ENCODE data around the gene MRPL40.

MRPL40 gene

DNA sequence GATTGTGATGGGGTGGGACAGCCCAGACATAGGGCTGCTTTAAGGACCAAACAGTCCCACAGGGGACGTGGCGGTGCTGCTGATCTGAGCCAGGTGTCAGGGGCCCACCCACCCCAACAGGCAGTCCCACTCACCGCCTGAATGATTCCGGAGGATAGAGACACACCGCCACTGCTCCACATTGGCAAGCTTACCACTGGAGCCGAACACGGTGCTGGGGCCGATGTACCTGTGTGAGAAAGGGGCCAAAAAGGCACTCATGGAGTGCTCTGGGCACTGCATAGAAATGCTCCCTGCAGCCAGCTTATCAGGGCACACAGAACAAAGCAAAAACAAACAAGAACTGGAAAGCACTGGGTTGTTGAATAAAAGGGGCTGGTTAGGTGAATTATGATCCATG lies 26.7 kb upstream of the MRPL40 start:
- H3K4me3 ChIP-seq (ENCODE audit: low read length) = no peak overlapping the region
- DNase-seq (ENCODE audit: low read depth, low spot score) = no peak

DNA sequence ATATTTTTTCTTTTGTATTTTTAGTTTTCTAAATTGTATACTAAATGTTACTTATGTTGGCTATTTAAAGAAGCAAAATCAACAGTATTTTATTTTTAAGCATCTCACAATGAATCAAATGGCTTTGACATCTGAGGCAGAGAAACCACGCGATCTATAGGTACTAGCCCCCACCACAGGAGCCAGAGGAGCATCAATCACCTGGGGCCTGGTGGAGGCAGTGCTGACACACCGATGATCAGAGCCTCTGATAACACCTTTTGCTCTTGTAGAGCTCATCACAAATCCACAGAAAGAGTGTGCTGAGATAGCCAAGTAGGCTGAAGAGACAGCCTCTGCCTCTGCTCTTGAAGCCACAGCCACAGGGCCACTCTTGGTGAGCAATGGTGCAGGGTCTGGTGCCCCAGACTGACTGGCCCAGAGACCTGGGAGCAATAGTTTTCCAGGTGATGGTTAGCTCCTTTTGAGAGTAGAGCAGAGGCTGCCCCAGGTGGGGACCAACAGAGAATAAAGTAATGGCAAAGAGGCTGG lies 26.0 kb upstream of the MRPL40 start:
- no peak for DNase-seq (ENCODE audit: low read depth, low spot score)
- no peak overlapping the region for H3K4me3 ChIP-seq (ENCODE audit: low read length)

DNA sequence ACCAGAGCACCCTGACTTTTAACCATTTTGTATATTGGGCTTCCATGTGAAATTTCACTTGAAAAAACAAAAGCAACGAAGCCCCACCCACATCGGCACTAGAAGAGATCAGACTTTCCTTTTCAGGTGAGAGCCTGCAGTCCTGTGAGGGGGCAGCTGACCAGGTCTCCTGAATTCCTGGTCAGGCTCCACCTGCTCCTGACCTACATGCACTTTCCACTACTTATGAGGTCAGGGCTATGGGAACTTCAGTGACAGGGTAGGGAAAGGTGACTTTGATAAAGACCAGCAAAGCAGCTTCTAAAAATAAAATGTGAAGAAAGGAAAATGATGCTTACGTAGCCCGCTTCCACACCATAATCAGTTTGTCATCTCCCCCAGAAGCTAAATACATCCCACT lies 25.5 kb upstream of the MRPL40 start:
- no peak for DNase-seq (ENCODE audit: low read depth, low spot score)
- H3K4me3 ChIP-seq (ENCODE audit: low read length) = no peak overlapping the region

DNA sequence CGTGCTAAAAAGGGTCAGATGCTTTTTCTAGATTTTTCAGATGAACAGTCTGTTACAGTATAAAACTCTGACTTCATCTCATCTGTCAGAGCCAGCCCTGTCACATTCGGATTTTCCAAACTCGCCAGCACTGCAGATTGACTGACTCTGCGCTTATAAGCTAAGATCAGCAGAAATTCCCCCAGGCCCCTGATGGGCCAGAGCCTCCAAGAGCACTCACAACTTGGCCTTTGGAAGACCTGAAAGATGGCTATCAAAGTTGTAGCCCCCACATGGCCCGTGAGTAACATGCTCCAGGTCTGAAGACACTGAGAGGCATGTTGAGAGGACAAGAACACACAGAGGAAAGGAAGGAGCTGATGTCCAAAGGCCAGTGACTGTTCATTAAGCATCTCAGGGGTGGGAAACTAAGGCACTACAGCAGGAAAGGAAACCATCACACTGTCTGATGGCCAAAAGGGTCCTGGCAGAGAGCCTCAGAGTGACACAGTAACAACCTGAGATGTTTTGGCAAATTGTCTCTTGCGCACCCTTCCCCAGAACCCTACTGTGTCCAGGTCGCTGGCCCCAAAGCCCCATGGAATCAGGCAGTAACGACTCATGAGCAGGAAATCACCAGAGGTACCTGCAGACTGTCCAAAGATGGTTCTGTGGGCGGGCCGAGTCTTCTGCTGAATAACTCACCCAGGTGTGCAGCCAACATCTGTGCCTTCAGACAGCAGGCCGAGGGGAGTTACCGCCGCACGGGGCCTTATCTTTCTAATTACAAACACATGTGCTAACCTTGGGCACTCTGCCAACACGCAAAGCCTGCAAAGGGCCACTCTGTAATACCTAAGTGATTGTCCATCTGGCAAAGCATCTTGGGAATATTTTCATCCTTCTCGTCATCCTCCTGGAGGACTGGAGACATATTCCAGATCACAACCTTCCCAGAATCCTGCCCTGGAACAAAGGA lies 24.4 kb upstream of the MRPL40 start:
- H3K4me3 ChIP-seq (ENCODE audit: low read length) = no peak overlapping the region
- no peak for DNase-seq (ENCODE audit: low read depth, low spot score)

DNA sequence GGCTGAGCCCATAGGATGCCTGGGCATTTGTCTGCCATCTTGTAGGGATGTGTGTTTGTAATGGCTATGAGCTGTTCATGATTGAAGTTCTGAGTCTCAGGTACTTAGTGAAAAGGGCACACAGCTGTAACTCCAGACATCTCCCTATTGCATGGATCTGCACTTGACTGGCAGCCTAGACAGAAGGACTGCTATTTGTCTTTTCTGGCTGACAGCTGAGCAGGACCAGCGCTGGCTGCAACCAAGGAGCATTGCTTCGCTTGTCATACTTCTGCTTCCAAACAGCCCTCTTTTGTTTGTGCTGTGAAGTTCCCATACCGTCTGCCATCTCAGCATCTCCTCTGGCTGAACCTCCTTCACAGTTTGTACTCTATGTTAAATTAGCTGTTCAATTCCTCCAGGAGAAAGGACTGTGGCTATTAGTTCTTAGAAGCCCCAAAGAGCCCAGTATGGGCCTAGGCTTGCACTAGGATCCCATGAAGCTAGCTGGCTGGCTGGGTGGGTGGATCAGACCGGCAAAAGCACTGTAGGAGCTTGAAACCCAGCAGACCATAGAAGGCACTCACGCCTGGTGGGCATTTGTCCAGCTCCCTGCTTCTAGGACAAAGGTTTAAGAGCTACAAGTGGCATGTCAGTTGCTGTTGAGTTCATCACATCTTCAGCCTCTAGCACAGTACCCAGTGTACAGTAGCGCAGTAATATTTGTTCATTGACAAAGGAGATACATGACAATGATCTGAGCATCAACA lies 21.2 kb upstream of the MRPL40 start:
- DNase-seq (ENCODE audit: low read depth, low spot score) = no peak
- H3K4me3 ChIP-seq (ENCODE audit: low read length) = no peak overlapping the region

DNA sequence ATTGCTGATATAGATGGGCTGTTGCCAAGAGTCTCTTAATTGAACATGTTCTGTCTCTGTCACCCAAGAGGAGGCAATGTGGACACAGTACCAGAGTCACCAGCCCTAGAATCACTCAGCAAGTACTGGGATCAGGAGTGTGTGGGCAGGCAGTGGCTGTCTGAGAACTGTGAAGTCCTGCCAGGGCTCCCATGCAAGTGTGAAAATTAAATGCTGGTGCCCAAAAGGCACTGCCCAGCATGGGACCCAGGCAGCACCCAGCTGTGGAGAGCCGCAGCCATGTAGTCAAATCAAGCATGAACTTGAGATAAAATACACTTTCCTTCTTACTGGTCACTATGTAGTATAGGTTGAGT lies 20.7 kb upstream of the MRPL40 start:
- DNase-seq (ENCODE audit: low read depth, low spot score) = no peak
- H3K4me3 ChIP-seq (ENCODE audit: low read length) = no peak overlapping the region

DNA sequence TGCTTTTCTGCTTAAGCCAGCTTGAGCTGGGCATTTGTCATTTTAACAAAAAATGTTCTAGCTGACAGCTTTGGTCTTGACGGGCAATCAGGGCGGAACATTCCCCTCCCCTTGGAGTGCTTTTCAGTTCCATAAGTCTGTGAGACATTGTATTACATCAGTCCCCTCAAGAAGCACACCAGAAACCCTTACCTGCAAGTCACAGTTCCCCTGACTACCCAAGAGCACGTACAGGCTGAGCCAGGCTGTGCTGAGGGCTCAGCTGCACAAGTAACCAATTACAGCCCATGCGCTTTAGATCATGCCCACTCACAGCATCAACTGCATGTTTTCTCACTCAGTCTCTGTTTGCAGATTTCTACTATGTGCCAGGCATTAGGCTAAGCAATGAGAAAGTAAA lies 19.9 kb upstream of the MRPL40 start:
- no peak overlapping the region for H3K4me3 ChIP-seq (ENCODE audit: low read length)
- DNase-seq (ENCODE audit: low read depth, low spot score) = no peak

DNA sequence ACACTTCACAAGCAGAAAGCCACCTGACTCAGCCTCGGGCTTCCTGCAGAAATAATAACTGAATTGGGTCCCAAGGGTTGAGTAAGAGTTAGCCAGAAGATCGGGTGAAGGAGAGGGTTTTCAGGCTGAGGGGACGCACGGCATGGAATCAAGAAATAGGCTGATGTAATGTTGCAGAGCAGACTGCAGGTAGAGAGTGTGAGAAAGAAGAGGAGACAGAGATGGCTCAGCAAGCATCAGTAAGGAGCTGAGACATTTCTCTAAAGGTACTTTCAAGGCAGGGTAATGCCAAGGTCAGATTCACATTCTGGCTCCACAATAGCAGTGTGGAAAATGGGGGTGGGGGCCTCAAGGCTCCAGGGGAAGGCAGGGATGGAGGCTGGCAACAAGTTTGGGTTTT lies 19.4 kb upstream of the MRPL40 start:
- DNase-seq (ENCODE audit: low read depth, low spot score) = no peak
- no peak overlapping the region for H3K4me3 ChIP-seq (ENCODE audit: low read length)

DNA sequence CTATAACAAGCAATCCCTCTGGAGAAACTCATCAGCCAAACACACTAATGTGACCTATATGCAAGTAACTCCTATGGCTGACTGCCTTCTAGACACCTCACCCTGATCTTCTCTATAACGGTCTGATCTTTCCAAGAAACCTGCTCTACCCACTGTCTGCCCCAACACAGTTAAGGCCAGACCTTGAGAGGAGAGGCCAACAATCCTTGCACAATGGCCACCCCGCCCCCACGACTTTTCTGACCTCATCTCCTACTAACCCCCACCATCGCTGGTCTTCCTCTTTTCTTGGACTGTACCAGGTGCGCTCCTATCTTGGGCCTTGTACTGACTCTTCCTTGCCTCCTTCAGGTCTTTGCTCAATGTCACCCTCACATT lies 13.3 kb upstream of the MRPL40 start:
- H3K4me3 ChIP-seq (ENCODE audit: low read length) = peak overlapping the region; percentile 27
- no peak for DNase-seq (ENCODE audit: low read depth, low spot score)

DNA sequence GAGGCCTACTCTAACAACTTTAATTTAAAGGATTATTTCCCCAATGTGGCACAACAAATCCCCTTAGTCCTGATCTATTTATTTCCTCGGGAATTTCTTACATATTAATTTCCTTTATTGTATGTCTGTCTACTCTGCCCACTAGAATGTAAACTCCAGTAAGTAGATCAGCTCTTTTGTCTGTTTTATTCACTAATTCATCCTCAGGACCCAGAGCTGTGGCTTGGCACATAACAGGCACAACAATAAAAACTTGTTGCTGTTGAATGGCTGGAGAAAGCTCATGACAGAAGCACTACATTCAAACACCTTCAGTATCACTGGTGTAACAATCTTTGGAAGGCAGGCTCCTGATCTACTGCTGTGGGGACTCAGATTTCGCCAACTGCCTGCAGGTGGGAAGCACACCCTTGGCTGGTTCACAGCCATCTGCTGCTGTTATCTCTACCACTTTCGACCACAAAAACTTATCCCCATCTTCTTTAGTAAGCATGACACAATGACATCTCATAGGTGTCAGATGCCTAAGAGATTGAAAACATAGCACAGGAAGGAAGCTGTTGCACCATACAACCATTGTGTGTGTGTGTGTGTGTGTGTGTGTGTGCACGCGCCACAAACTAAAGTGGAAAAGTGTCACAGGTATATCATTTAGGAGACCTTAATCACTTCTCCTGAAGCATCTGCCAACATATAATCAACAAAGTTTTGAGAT lies 12.7 kb upstream of the MRPL40 start:
- peak overlapping the region; percentile 27 for H3K4me3 ChIP-seq (ENCODE audit: low read length)
- DNase-seq (ENCODE audit: low read depth, low spot score) = peak; percentile 99

DNA sequence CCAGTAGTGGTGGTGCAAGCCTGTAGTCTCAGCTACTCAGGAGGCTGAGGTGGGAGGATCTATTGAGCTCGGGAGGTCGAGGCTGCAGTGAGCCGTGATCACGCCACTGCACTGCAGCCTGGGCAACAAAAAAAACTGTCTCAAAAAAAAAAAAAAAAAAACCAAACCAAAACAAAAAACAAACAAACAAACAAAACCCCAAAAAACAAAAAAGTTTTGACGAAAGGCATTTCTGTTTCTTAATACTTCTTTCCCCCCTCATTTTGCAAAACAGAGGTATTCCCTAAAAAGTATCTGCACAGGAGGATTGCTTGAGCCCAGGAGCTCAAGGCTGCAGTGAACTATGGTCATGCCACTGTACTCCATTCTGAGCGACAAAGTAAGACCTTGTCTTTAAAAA lies 12.0 kb upstream of the MRPL40 start:
- DNase-seq (ENCODE audit: low read depth, low spot score) = no peak
- peak overlapping the region; percentile 13 for H3K4me3 ChIP-seq (ENCODE audit: low read length)

DNA sequence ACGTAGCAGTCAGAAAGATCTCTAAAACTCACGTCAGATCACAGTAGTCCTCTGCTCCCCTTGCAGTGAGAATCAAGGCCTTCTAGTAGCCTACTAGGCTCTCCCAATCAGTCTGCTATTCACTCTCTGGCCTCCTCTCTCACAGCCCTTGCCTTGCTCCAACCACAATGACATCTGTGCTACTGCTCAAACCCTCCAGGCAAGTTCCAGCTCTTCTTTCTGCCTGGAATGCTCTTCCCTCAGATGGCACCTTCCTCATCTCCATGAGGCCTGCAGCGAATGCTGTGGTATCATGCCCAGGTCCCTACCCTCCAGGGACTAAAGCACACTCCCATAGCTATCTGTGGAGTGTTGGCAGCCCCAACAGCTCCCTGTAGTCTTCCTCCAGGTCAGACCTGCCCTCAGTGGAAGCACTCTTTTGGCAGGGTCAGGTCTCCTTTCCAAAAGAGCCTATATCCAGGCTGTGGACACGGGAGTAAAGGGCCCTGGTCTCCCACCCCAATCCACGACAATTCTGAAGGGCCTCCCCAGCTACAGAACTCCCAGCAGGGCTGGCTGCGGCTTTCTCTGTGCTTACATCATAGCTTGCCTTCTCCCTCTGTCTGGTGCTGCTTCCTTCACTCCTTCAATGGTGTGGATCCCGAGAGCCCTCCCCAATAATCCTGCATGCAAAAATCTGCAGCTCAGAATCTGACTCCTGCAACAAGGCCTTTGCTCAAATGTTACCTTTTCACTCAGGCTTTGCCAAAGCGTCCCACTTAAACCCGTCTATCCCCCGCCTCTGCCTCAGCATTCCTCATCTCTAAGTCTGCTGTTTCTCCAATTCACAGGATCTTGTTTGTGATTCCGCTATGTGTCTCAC lies 9.7 kb upstream of the MRPL40 start:
- H3K4me3 ChIP-seq (ENCODE audit: low read length) = peak overlapping the region; percentile 37
- DNase-seq (ENCODE audit: low read depth, low spot score) = peak; percentile 69

DNA sequence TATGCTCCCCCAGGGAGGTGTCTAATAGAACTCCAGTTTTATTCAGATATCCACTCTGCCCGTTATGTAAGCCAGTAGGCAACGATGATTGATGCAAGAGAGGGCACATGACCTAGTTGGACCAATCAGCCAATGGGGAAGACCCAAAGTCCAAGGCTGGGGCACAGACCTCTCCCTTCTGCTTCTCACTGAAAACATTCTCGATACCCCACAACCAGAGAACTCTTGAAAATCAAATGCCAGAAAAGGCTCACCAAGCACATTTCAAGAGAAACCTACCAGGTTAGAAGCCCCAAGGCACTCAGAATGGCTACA lies 8.2 kb upstream of the MRPL40 start:
- no peak overlapping the region for H3K4me3 ChIP-seq (ENCODE audit: low read length)
- no peak for DNase-seq (ENCODE audit: low read depth, low spot score)

DNA sequence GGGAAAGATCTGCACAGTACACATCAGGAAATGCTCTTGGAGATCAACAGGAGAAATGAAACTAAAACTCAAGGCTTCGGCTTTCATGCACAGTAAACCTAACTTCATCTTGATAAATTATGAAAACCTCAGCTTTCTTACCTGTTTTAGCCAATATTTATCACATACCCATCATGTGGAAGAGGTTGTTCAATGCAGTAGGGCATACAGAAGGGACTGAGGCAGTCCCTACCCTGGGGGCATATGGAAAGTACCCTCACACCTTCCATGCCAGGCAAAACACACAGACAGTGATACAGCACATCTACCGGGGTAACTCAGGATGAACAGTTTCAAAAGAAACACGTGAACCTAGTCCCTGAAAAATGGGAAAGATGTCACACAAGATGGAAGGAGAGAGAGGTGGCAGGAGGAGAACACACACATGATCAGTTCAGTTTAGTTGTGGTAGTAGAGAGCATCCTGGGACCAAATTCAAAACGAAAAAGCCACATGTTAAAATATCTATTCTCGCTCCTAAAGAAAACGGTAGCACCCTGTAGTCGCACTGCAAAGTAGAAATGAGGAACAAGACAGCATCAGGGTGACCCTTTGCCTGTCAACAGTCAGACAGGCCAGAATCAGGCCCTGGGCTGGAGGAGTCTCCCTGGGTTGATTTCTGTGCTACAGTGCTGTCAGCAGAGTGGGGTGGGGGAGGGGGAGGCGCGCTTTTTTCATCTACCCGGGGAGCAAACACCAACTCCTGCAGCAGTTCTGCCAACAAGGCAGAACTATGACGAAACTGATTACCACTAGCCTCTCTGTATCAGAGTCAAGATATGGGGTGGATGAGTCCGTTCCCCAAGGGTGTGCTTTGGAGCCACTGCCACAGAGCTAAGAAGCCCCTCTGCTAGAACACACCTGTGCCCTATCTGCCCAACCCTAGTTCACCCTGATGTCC lies 2.1 kb upstream of the MRPL40 start:
- DNase-seq (ENCODE audit: low read depth, low spot score) = peak; percentile 82

DNA sequence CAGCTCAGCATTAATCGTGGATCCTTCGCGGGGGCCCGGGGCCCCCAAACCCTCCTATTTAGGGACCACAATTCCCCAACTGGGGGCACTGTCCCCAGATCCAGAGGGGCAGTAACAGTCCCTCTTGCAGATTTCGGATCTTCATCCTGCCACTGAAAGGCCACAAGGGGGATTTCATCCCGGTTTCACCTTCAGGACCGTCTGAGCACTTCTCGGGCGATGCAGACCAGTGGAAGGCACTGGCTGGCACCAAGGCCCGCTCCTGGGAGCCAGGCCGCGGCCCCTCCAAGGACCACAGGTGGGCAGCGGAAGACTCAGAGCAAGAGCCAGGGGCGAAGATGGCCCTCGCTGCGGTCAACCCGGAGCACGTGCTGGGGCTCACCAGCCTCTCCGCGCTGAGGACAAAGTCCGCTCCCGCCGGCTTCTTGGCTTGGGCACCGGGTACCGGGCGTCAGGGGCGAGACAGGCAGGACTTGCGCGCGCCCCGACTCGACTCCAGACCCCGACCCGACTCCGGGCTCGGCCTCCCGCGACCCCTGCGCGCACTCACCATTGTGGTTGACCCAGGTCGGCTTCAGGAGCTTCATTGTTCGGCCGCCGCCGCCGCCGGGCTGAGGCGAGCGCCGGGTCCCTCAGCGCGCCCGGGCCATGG lies 1.3 kb upstream of the MRPL40 start:
- DNase-seq (ENCODE audit: low read depth, low spot score) = no peak

More for the DNA sequence above, 2.1 kb upstream of the MRPL40 start:
- peak overlapping the region; percentile 95 for H3K4me3 ChIP-seq (ENCODE audit: low read length)

DNA sequence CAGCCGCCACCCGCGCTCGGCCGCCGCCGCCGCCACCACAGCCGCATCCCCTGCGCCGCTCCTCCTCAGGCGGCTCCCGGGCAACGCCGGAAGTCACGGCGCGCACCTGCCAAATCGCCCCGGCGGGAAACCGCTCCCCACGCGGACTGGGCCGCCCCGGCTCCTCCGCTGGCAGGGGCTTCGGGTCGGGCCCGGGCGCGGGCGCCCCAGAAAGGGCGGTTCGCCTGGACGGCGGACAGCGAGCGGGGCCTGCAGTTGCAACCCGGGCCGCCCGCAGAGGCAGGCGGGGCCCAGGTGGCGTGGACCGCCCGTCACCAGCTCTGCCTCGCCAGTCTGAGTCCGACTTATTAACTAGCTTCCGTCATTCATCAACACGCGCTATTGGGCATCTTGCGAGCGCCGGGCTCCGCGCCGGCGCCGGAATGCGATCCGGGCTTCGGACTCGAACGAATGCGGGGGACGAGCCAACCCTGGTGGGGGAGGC lies 654 bp upstream of the MRPL40 start, which contains the start of gene HIRA:
Gene HIRA, minus strand, starts transcription at position 85 of the 484 bp plus-strand sequence. CDS start 257 bp downstream, outside the sequence.
- DNase-seq (ENCODE audit: low read depth, low spot score) = peak; percentile 61
- H3K4me3 ChIP-seq (ENCODE audit: low read length) = peak within 1 kb of the TSS; percentile 95

More for the DNA sequence above, 1.3 kb upstream of the MRPL40 start:
- H3K4me3 ChIP-seq (ENCODE audit: low read length) = peak overlapping the region; percentile 95

DNA sequence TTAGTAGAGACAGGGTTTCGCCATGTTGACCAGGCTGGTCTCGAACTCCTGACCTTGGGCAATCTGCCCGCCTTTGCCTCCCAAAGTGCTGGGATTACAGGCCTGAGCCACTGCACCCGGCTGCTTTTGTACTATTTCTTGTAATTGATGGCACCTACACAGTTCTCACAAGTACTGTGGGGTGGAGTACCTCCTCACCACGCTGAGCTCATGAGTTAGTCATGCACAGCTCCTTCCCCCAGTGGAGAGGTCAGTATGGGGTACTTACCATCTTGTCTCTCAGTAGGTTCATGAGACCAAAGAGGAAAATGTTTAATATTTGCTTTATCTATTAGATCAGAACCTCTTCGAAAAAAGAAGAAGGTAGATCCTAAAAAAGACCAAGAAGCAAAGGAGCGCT lies 2.1 kb downstream of the MRPL40 start:
- no peak for DNase-seq (ENCODE audit: low read depth, low spot score)
- no peak overlapping the region for H3K4me3 ChIP-seq (ENCODE audit: low read length)

Measured in Jurkat, Clone E6-1 (cell line).